H1 (cell line): ENCODE results near the gene SLC38A1. TPM values are rescaled to one million over a fixed set of nuclear protein-coding genes. Genes with fewer than 3 reads are reported as not detected.

Experiments used
- CTCF ChIA-PET: fragments of 300-600 bp; sonication (Branson Sonifier 250); formaldehyde crosslinking; loops from one replicate; lab custom pipeline; 2021; ENCODE audit not compliant: partially characterized antibody; lab: Charles Lee
- POLR2A ChIA-PET: fragments of 300-600 bp; sonication (Branson Sonifier 250); formaldehyde crosslinking; loops from one replicate; lab custom pipeline; 2021; ENCODE audit warnings: inconsistent platforms; ENCODE audit not compliant: partially characterized antibody; lab: Charles Lee
- DNase-seq, 2 experiments: peaks; one replicate each; pipeline versions ENCODE4 v3.0.0 to v3.0.0-alpha.2; 2010 to 2022; ENCODE audit warnings: low spot score in 2 of 2, low read depth in 1 of 2, mixed read lengths in 1 of 2
- FAIRE-seq: peaks from 2 replicates; lab custom pipeline; 2011; peaks lifted over from hg19 to GRCh38; lab: Jason Lieb, UNC
- H2AFZ ChIP-seq: 2 replicates; pipeline ENCODE4 v1.8.1; 2012; ENCODE audit warnings: low read length, inconsistent platforms
- H2AK5ac ChIP-seq: 2 replicates; pipeline ENCODE4 v1.6.1; 2013; ENCODE audit warnings: low read depth, low read length
- H2BK120ac ChIP-seq: replicated peaks from 2 replicates; pipeline ENCODE3; 2013; ENCODE audit warnings: low read depth, low read length, inconsistent platforms
- H2BK12ac ChIP-seq: 2 replicates; pipeline ENCODE4 v1.6.1; 2013; ENCODE audit warnings: low read depth, low read length
- H2BK15ac ChIP-seq: 2 replicates; pipeline ENCODE4 v1.6.1; 2013; ENCODE audit warnings: low read length
- H2BK20ac ChIP-seq: 2 replicates; pipeline ENCODE4 v1.6.1; 2013; ENCODE audit warnings: low read length
- H2BK5ac ChIP-seq: 2 replicates; pipeline ENCODE4 v1.6.1; 2013; ENCODE audit warnings: low read depth, low read length
- H3K14ac ChIP-seq: 2 replicates; pipeline ENCODE4 v1.6.1; 2013; ENCODE audit warnings: inconsistent platforms; ENCODE audit not compliant: insufficient read length
- H3K18ac ChIP-seq: 2 replicates; pipeline ENCODE4 v1.6.1; 2013; ENCODE audit warnings: low read length; ENCODE audit errors: extremely low read depth
- H3K23ac ChIP-seq: 2 replicates; pipeline ENCODE4 v1.6.1; 2013; ENCODE audit warnings: inconsistent platforms; ENCODE audit not compliant: insufficient read length
- H3K23me2 ChIP-seq: 2 replicates; pipeline ENCODE4 v1.6.1; 2013; ENCODE audit warnings: low read depth, low read length
- H3K27ac ChIP-seq: 2 replicates; pipeline ENCODE4 v1.6.1; 2011; ENCODE audit warnings: low read depth, low read length, inconsistent platforms
- H3K27me3 ChIP-seq, 4 experiments: replicated peaks in 1 of 4; 1 replicate in 1 of 4; 2 replicates in 3 of 4; pipeline versions ENCODE4 v1.6.1 to v1.8.1; 2011 to 2013; ENCODE audit warnings: low read length in 3 of 4, mild to moderate bottlenecking in 3 of 4, inconsistent platforms in 2 of 4, mixed read lengths in 2 of 4, moderate library complexity in 1 of 4; ENCODE audit not compliant: control insufficient read depth in 3 of 4, insufficient read depth in 3 of 4; ENCODE audit errors: extremely low read depth in 1 of 4
- H3K36me3 ChIP-seq, 4 experiments: 2 replicates each; pipeline versions ENCODE4 v1.6.1 to v1.8.1; 2011 to 2013; ENCODE audit warnings: mild to moderate bottlenecking in 4 of 4, low read length in 3 of 4, moderate library complexity in 2 of 4, control low read depth in 1 of 4, inconsistent platforms in 1 of 4; ENCODE audit not compliant: insufficient read depth in 4 of 4, control insufficient read depth in 2 of 4
- H3K4ac ChIP-seq: replicated peaks from 2 replicates; pipeline ENCODE3; 2013; ENCODE audit warnings: low read length, low read depth, mixed read lengths, inconsistent platforms; ENCODE audit not compliant: insufficient read length
- H3K4me1 ChIP-seq, 4 experiments: replicated peaks in 1 of 4; 1 replicate in 1 of 4; 2 replicates in 3 of 4; pipeline versions ENCODE4 v1.6.1 to v1.8.1; 2011 to 2013; ENCODE audit warnings: low read length in 3 of 4, inconsistent platforms in 2 of 4, mixed read lengths in 1 of 4; ENCODE audit not compliant: insufficient read depth in 4 of 4, control insufficient read depth in 3 of 4
- H3K4me2 ChIP-seq, 2 experiments: 2 replicates each; pipeline versions ENCODE4 v1.6.1 to v1.8.1; 2011 to 2013; ENCODE audit warnings: low read depth in 2 of 2, low read length in 2 of 2, control low read depth in 1 of 2, inconsistent platforms in 1 of 2, mild to moderate bottlenecking in 1 of 2; ENCODE audit not compliant: insufficient read depth in 1 of 2
- H3K4me3 ChIP-seq, 4 experiments: fragments of 200-600, 300-600 bp in 1 of 4; sonication (generic), shearing (Covaris generic), sonication (Bioruptor Twin) in 1 of 4; 2 replicates each; pipeline versions ENCODE4 v1.5.1 to v1.8.1; 2011 to 2016; ENCODE audit warnings: low read length in 4 of 4, low read depth in 3 of 4, control low read depth in 2 of 4, inconsistent platforms in 2 of 4, mild to moderate bottlenecking in 2 of 4, mixed read lengths in 1 of 4, moderate library complexity in 1 of 4; ENCODE audit not compliant: insufficient read depth in 2 of 4; ENCODE audit errors: extremely low read depth in 1 of 4
- H3K56ac ChIP-seq: replicated peaks from 2 replicates; pipeline ENCODE3; 2013; ENCODE audit warnings: low read depth, mild to moderate bottlenecking, mixed read lengths, low read length, inconsistent platforms; ENCODE audit not compliant: insufficient read length
- H3K79me1 ChIP-seq: 2 replicates; pipeline ENCODE4 v1.6.1; 2013; ENCODE audit warnings: low read depth, low read length, control low read depth
- H3K79me2 ChIP-seq, 2 experiments: 2 replicates each; pipeline versions ENCODE4 v1.6.1 to v1.8.1; 2012 to 2013; ENCODE audit warnings: low read length in 2 of 2, mild to moderate bottlenecking in 2 of 2, inconsistent platforms in 1 of 2; ENCODE audit not compliant: insufficient read depth in 2 of 2, control insufficient read depth in 1 of 2
- H3K9ac ChIP-seq, 4 experiments: replicated peaks in 1 of 4; 1 replicate in 1 of 4; 2 replicates in 3 of 4; pipeline versions ENCODE4 v1.6.1 to v1.8.1; 2011 to 2013; ENCODE audit warnings: low read depth in 3 of 4, low read length in 3 of 4, control low read depth in 2 of 4, mild to moderate bottlenecking in 2 of 4, moderate library complexity in 2 of 4, inconsistent platforms in 1 of 4; ENCODE audit errors: extremely low read depth in 1 of 4
- H3K9me3 ChIP-seq, 2 experiments: 2 replicates each; pipeline versions ENCODE4 v1.6.1 to v1.8.1; 2012 to 2013; ENCODE audit warnings: mild to moderate bottlenecking in 2 of 2, moderate library complexity in 2 of 2, control low read depth in 1 of 2, inconsistent platforms in 1 of 2, low read depth in 1 of 2, low read length in 1 of 2, mixed read lengths in 1 of 2; ENCODE audit not compliant: insufficient read depth in 2 of 2
- H4K20me1 ChIP-seq, 2 experiments: replicated peaks in 1 of 2; 2 replicates each; pipeline versions ENCODE3 to v1.8.1; 2011 to 2013; ENCODE audit warnings: inconsistent platforms in 2 of 2, low read length in 2 of 2, mild to moderate bottlenecking in 1 of 2; ENCODE audit not compliant: insufficient read depth in 2 of 2, control insufficient read depth in 1 of 2
- H4K5ac ChIP-seq: 2 replicates; pipeline ENCODE4 v1.6.1; 2013; ENCODE audit warnings: low read length, low read depth, mixed read lengths, inconsistent platforms; ENCODE audit not compliant: insufficient read length
- H4K8ac ChIP-seq: 2 replicates; pipeline ENCODE4 v1.8.0; 2013; ENCODE audit warnings: mild to moderate bottlenecking, moderate library complexity, low read length, inconsistent platforms; ENCODE audit not compliant: insufficient read depth; ENCODE audit errors: extremely low read depth
- H4K91ac ChIP-seq: replicated peaks from 2 replicates; pipeline ENCODE3; 2013; ENCODE audit warnings: low read length, mixed read lengths, inconsistent platforms; ENCODE audit not compliant: insufficient read length
- CEBPB ChIP-seq: IDR thresholded peaks from 2 replicates; pipeline ENCODE4 v1.6.1; 2012; ENCODE audit warnings: low read depth, low read length
- CREB1 ChIP-seq: IDR thresholded peaks from 2 replicates; pipeline ENCODE4 v1.6.1; 2012; ENCODE audit warnings: inconsistent platforms
- EZH2 ChIP-seq: fragments of 200-600 bp; sonication (generic); IDR thresholded peaks from 2 replicates; pipeline ENCODE4 v1.7.1; 2012; ENCODE audit warnings: low read depth, mild to moderate bottlenecking, moderate library complexity, low read length, inconsistent platforms; ENCODE audit not compliant: severe bottlenecking
- GTF2F1 ChIP-seq: IDR thresholded peaks from 2 replicates; pipeline ENCODE4 v1.6.1; 2012; ENCODE audit warnings: low read depth, low read length, improper control_type of control experiment, borderline replicate concordance
- RAD21 ChIP-seq, 2 experiments: IDR thresholded peaks in 1 of 2; conservative IDR thresholded peaks in 1 of 2; 2 replicates each; pipeline ENCODE4 v1.6.1; 2011; ENCODE audit warnings: low read depth in 2 of 2, low read length in 2 of 2, improper control_type of control experiment in 1 of 2, inconsistent platforms in 1 of 2, mild to moderate bottlenecking in 1 of 2, moderate library complexity in 1 of 2
- RNF2 ChIP-seq: fragments of 200-900, 300-1000 bp; sonication (generic); IDR thresholded peaks from 2 replicates; pipeline ENCODE4 v1.7.1; 2016; ENCODE audit warnings: borderline replicate concordance, low read depth, mild to moderate bottlenecking, antibody characterized with exemption, low read length; ENCODE audit not compliant: poor library complexity, severe bottlenecking; ENCODE audit errors: missing control alignments
- SP4 ChIP-seq: IDR thresholded peaks from 2 replicates; pipeline ENCODE4 v1.6.1; 2012; ENCODE audit warnings: low read length, inconsistent platforms
- WGBS, 2 experiments: shearing (Covaris generic) in 1 of 2; methylation state at CpG; one replicate each; pipeline versions ENCODE4 v1.1.6 to v1.1.7; 2013 to 2015; ENCODE audit warnings: low lambda C conversion rate in 2 of 2, mixed read lengths in 2 of 2, inconsistent platforms in 1 of 2, low coverage in 1 of 2, missing lambda C conversion rate in 1 of 2; ENCODE audit not compliant: insufficient replicate concordance in 2 of 2, insufficient coverage in 1 of 2, insufficient read length in 1 of 2; ENCODE audit errors: extremely low coverage in 1 of 2, missing lambda C conversion rate in 1 of 2; 5-methylcytosine and 5-hydroxymethylcytosine counted together
- polyA plus RNA-seq, 7 experiments: library from polyadenylated mRNA; depleted of rRNA in 3 of 7; stranded (reverse) in 5 of 7; unstranded in 2 of 7; fragments of >200 nt in 5 of 7; fragments of 200-250 nt in 2 of 7; gene quantifications; 1 replicate in 5 of 7; 2 replicates in 1 of 7; 4 replicates in 1 of 7; pipeline versions ENCODE4 v1.2.1 to v1.2.3, GENCODE V29; 2011 to 2013; ENCODE audit warnings: missing spikeins in 2 of 7, mixed read lengths in 2 of 7
- total RNA-seq: library from RNA; stranded (reverse); fragmentation: NEBNext Ultra II Directional; extraction: Animal tissue kit (Norgen Biotek cat#: 25700); gene quantifications from 2 replicates; pipeline ENCODE4 v1.2.1, GENCODE V29; 2021

Gene SLC38A1
- total and polyA plus RNA-seq, 2 of the 8 experiments (the other 6 are each of a cell fraction or from before 2014, with no cell fraction given): 83.4 to 242 TPM

DNA sequence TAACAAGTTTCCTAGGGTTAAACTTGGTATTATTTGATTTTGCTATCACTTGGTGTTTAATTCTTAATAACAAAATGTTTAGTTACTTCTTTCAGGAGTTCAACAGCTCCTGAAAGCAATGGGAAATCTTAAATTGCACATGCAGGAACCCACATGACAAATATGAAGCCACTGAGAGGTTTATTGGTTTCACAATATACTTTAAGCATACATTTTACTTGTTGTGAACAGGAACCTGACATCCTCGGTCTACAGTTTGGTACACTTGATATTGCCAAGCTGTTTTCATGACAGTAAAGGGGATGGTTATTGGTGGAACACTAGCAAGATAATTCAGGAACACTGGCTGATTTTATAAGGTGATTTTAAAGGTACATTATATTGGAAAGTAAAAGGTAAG, 46.2 kb downstream of the SLC38A1 start:
- Histone ChIP-seq H3K56ac (no peak overlapping the region), H4K20me1 (peaks cover 6 to 11% of the 10 kb centered on the region in 2 experiments), H4K8ac (no peak overlapping the region), H2BK5ac (no peak overlapping the region), H3K4me2 (no peak overlapping the region), H2BK15ac (no peak overlapping the region), H3K14ac (no peak overlapping the region), H2AFZ (no peak overlapping the region), H3K18ac (no peak overlapping the region), H3K9me3 (no peaks in the 10 kb centered on the region), H3K27me3 (no peaks in the 10 kb centered on the region), H4K91ac (no peak overlapping the region), H3K9ac (no peak overlapping the region), H3K4me3 (no peak overlapping the region), H2BK12ac (no peak overlapping the region), H3K79me2 (peaks cover 4 to 94% of the 10 kb centered on the region in 2 experiments; a peak in 2 of 4 replicates), H2BK120ac (no peak overlapping the region), H2AK5ac (no peak overlapping the region), H4K5ac (no peak overlapping the region), H3K79me1 (no peaks in the 10 kb centered on the region), H3K4me1 (peaks cover 0 to 22% (median 7%) of the 10 kb centered on the region in 4 experiments; a peak in 4 of 7 replicates), H3K4ac (no peak overlapping the region), H2BK20ac (no peak overlapping the region), H3K36me3 (peaks cover 8 to 73% (median 28%) of the 10 kb centered on the region in 4 experiments), H3K23me2 (no peaks in the 10 kb centered on the region; the same call in 1 of the 2 replicates), H3K27ac (no peak overlapping the region), H3K23ac (no peak overlapping the region)
- FAIRE-seq (no peak), DNase-seq (no peak)
- ChIA-PET POLR2A (interaction anchor here (0.8 to 1.2 kb wide), 4 partner anchors 10 to 37 kb away, joined by 3 read pairs; no protein-coding TSS in a partner anchor), CTCF (interaction anchor here (2.2 kb wide), 1 partner anchor 91 kb away, joined by 6 read pairs; no protein-coding TSS in a partner anchor)
- no peak for TF ChIP-seq CREB1
- no peak for TF ChIP-seq SP4
- TF ChIP-seq CEBPB: no peak
- no peak for TF ChIP-seq EZH2
- no peak for TF ChIP-seq RAD21 (IDR thresholded peaks at IDR 0.05 in 1 of 2, conservative IDR thresholded peaks at IDR 0.05 in 1 of 2; ENCODE audit: low read depth in 2 of 2, low read length in 2 of 2)
- no peak for TF ChIP-seq GTF2F1
- TF ChIP-seq RNF2: no peak
- 96% methylated on average over 1 of the region's 1 CpG; no CpG with 5 or more reads in 1 of the 2 experiments for WGBS, 2 experiments
